Stimulated activated CD4-positive, alpha-beta T cell treated with anti-CD3 and anti-CD28 coated beads, Interleukin-15, amount 100 ng/mL, for 48 hours (primary cell): Measurements from ENCODE around the gene PHF21B.
"Not testable (repeated sequence)": the region's sequence is repeated elsewhere in the genome, so short reads cannot be mapped to it uniquely, and the experiment has no call there.

Experiments used
- DNase-seq, 2 donors: peaks; one replicate each; pipeline ENCODE4 v3.0.0-alpha.2; 2020; ENCODE audit warnings: low read depth in 2 of 2

PHF21B gene

GRCh38 chr22:44918166-44918924 lies 91.5 kb downstream of the PHF21B start:
- no peak for DNase-seq

DNA sequence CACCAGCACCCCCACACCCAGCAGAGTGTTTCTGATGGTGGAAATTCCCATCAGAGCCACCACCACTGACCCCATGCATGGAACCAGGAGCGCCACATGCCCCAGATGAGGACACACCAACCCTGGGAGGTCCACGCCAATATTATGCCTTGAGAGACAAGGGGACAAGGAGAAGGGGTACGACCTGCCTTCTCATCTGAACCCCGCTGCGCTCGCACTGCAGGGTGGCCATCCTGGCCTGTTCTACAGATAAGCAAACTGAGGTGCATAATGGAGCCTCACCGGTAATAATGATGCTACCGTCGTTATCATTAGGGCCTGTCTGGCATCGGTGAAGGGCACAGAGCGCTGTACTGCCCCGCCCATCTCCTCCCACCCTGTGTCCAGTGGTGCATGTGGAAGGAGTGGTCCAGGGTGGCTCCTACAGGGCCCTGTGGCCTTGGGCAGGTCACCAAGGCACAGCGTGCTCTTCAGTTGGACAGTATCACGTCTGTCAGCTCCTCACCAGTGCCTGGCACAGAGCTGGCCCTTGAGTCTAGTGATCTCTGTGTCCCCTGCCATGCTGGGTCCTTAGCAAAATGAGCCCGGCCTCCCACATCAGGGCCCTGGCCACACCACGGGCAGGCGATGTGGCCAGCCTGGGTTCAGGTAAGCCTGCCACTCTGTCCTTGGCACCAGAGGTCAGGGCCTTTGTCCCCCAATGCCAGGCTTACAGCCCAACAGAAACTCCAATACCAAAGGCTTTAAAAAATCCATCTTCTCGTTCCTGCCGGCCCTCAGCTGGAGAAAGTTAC lies 92.2 kb downstream of the PHF21B start:
- DNase-seq: no peak

DNA sequence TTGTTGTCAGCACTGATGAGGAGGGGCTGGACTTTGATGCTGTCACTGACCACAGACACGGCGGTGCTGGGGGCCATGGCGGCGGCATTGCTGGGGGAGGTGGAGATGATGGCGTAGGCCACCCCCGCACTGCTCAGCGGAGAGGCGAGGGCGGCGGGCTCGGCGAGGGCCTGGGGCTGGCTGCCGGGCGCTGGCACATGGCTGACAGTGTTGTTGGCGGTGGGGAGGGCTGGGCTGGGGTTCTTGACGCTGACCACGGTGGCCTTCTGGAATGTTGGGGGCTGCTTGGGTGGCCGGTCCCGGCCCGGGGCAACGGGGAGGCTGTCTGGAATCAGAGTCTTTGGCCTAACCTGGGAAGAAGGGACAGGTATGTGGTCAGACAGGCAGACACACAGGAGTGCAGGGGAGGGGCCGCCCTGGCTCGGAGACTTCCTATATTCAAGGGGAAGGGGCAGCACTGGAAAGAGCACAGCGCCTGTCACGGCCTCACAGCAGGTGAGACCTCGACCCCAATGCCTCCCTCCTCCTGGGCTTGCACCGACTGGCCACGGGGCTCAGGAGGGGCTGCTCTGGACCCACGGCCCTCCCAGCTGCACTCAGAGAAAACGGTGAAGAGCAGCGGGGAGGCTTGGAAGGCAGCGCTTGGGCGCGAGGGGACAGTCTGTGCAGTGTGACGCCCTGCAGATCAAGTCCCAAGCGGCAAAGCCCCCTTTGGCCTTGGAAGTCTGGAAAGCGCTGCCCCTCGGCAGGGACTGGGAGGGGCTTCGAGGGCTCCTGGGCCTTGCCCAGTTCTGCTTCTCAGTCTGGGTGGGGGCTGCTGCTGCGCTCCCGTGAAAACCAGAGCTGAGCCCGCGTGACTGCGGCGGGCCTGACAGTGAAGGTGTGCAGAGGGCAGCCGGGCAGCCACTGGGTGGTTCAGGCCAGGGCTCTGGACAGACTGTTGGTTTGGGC lies 93.2 kb downstream of the PHF21B start:
- no peak for DNase-seq

DNA sequence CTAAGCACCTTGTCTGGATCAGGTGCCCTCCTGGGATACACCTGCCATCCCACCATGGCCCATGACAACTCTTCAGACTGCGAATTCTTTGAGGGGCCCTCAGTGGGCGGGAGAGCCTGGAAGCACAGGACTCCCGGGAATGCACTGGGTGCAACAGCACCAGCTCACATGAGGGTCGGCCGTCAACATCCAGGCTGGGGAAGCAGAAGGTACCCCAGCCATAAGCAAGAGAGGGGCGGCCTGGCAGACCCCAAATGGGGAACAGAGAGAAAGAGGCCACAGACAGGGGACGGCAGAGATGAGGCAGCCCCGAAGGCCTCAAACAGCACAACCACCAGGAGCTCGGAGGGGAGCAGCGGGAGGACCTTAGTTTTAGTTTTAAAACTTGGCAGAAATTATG lies 94.4 kb downstream of the PHF21B start:
- DNase-seq: no peak

DNA sequence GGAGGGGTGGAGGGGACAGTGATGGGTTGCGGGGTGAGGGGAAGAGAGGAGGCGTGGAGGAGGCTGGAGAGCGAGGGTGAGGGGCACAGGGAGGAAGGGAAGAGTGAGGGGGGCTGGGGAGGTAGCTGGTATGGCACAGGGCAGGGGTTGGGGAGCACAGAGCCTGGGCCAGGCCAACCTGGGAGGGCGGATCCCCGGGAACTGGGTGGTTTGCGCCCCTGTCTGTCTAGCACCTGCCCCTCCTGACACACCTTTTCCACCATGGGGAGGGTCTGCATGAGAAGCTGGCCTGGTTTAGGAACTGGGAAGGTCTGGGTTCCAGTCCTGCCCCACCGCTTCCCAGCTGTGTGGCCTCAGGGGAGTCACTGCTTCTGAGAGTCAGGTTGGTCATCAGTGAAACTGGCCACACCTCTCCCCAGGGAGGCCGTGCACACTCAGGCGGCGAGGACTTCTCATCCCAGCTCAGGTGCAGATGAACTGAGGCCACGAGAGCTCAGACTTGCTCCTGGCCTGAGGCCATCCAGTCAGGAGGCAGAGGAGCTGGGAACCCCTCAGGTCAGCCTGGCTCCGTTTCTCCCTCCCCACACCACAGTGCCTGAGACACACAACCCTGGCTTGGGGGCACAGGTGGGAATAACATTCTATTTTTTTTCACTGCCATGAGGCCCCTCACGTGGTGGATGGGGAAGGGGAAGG lies 95.6 kb downstream of the PHF21B start:
- DNase-seq: no peak

DNA sequence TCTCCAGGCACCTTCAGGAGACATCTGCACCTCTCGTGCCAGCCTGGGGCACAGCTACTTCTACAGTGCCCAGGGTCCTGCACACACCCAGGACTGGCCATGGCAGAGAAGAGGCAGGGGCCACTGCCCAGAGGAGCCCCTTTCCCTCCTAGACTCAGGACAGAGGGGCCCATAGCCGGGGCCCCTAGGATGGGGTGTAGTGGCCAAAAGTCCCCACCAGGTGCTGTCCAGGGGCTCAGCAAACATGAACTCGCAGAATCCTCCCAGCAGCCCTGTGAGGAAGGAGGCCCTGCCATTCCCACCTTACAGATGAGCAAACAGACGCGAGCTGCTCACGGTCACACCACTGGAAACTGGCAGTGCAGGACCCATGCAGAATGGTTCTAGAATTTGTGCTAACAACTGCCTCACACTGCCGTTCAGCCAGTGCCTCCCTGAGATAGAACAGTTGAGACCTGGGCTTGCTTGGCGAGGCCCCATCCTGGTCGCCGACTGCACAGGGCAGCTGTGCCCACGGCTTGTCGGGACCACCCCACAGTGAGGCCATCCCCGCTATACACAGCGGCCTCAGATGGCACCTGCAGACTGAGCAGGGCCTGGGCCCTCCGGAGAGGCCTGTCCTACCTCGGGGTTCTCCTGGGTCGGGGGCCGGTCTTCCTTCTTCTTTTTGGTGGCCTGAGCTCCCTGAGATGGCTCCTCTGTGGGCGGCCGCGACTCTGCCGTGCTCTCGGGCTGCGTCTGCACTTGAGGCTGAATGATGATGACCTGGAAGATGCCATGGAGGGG lies 96.4 kb downstream of the PHF21B start:
- no peak for DNase-seq

DNA sequence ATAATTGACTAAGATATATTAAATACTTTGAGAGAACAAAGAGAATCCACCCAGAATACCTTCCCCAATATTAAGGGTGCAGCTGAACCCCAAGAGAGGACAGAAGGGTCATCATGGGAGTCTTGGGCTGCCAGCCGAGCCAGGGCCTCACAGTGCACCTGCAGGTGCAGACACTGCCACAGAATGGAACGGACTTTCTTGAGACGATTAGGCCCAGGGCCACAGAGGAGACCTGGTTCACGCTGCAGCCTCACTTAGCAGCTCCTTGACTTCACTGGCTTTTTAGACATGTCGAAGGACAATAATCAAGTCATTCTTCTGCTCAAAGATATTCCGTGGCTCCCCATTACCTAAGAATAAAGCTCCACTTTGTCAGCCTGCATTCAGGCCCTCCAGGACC lies 100.6 kb downstream of the PHF21B start:
- no peak for DNase-seq

- no peak for DNase-seq
These were observed 101.8 kb downstream of the PHF21B start for GRCh38 chr22:44907765-44908737.

- DNase-seq: no peak
These were observed 102.7 kb downstream of the PHF21B start for GRCh38 chr22:44906999-44907644.

GRCh38 chr22:44906248-44906936 lies 103.4 kb downstream of the PHF21B start:
- DNase-seq: no peak

DNA sequence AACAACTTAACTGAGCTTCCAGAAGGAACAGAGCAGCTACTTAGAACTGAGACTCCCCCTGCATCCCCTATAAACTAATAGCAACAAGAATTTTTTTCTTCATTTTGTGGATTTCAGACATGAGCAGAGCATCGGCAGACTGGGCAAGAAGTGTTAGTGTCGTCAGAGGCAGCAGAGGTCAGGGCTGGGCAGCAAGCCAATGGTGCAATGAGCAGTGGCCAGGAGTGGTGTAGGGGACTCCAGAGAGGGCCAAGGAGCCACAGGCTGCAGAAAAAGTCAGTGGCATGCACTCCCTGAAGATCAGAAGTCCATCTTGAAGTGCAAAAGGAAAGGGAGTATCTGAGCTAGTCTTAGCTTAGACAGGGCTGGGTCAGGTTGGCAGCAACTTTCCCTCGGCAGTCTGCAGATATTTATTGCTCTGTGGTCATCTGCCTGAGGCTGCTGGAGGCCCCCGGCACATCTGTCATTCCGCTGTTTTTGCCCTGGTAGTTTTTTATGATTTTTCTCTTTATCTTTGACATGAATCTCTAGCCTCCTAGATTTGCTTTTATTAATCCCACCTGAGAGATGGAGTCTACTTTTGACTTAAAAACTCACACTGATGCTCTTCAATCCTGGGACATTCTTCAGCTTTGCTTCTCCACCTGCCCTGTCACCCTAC lies 105.2 kb downstream of the PHF21B start:
- not testable (repeated sequence) for DNase-seq

GRCh38 chr22:44903164-44903563 lies 106.6 kb downstream of the PHF21B start:
- not testable (repeated sequence) for DNase-seq

DNA sequence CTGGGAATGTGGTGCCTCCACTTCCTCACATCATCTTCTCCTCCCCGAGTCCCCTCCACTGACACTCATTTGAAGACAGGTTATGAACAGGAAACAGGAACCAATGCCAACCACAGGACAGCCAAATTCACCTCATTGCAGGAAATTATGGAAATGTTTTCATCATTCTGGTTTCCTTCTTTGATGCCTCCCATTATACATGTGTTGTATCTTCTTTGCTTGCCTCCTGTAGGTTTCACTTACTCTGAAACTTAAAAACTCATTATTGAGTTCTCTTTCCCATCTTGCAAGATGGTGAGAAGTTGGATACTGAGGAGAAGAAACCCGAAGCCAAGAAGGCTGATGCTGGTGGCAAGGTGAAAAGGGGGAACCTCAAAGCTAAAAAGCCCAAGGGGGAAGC lies 108.5 kb downstream of the PHF21B start:
- DNase-seq: no peak

GRCh38 chr22:44898236-44898635 lies 111.6 kb downstream of the PHF21B start:
- no peak for DNase-seq

DNA sequence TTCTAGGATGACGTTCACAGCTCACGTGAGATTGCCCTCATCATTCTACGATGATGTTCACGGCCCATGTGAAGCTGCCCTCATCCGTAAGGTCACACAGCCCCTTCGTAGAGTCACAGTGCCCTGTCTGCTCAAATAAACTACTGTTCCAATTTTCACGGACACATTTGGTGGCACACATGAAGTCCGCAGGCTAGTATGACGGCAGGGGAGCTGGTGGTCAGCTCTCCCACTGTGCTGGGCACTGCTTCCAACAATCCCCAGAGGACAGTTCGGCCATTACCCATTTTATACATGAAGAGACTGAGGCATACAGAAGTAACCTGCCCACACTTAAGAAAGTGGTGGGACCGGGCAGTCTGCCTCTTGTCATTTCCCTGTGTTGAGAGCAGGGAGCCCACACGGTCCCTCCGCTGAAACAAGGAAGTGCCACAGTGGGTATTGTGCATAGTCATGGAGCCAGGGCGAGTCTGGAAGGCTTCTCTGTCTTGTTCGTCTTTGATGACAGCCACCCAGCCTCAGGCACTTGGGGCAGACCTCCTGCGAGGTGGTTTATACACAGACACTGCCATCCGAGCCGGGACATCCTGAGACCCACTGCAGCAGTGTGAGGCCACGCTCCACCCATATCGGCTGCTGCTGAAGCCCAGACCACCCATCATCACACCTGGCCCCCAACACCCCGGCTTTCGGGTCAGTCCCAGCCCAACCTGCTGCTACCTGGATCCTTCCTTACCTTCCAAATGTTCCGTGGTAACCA lies 114.3 kb downstream of the PHF21B start:
- DNase-seq: no peak

DNA sequence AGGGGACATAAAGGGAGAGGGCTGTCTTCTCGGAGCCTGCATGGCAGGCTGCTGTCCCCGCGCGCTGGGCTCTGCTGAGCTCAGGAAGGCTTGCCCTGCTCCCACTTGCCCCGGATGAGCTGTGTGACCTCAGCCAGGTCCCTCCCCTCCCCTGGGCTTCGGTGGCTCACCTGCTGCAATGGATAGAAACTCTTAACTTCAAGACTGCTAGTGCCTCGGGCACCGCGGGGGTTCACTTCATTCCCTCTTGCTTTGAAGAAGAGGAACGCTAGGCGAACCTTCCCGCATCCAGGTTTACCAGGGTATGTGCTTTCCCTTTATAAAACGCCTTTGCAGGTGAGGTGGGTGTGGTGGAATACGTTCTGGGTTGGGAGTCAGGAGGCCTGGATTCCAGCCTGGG lies 115.0 kb downstream of the PHF21B start:
- no peak for DNase-seq

GRCh38 chr22:44894321-44894720 lies 115.5 kb downstream of the PHF21B start:
- no peak for DNase-seq
